ENCODE results near the gene ITGA2.

Gene ITGA2

GRCh38 chr5:53017383-53017782 lies 28.2 kb downstream of the ITGA2 start:
- no peaks in the 10 kb centered on the region for H3K79me1 ChIP-seq (ENCODE audit: low read length)
- no peak overlapping the region for H2BK12ac ChIP-seq (ENCODE audit: low read length)
- no peak overlapping the region for H3K4ac ChIP-seq (ENCODE audit: low read depth, low read length)
- no peaks in the 10 kb centered on the region for H3K4me1 ChIP-seq (ENCODE audit: control insufficient read depth in 1 of 2, insufficient read depth in 2 of 2, low read length in 2 of 2)
- no peaks in the 10 kb centered on the region for H3K9me3 ChIP-seq (ENCODE audit: insufficient read depth, low read depth, low read length)
- DNase-seq: no peak
- no peak overlapping the region for H2BK120ac ChIP-seq (ENCODE audit: insufficient read depth, low read length, poor library complexity)
- H3K27ac ChIP-seq (ENCODE audit: low read depth, low read length): no peak overlapping the region
- no peak overlapping the region for H2AK5ac ChIP-seq (ENCODE audit: low read length)
- H4K91ac ChIP-seq (ENCODE audit: low read depth, low read length): no peak overlapping the region
- H3K36me3 ChIP-seq (ENCODE audit: control insufficient read depth in 1 of 2, insufficient read depth in 2 of 2, low read length in 2 of 2): no peaks in the 10 kb centered on the region
- H3K79me2 ChIP-seq (ENCODE audit: control insufficient read depth, insufficient read depth, low read length, poor library complexity): no peaks in the 10 kb centered on the region
- peak overlapping the region; percentile 52 for H3K4me3 ChIP-seq (ENCODE audit: low read depth, low read length)
- no peak overlapping the region for H4K8ac ChIP-seq (ENCODE audit: low read depth, low read length)
- no peak overlapping the region for H3K23ac ChIP-seq (ENCODE audit: low read length)
- peak overlapping the region; percentile 14 for H3K9ac ChIP-seq (ENCODE audit: low read length)
- no peaks in the 10 kb centered on the region for H3K27me3 ChIP-seq (ENCODE audit: insufficient read depth, low read length)
- no peak overlapping the region for H3K18ac ChIP-seq (ENCODE audit: low read length)
- no peak overlapping the region for H3K14ac ChIP-seq (ENCODE audit: low read length)
- H4K12ac ChIP-seq (ENCODE audit: low read depth, low read length): no peak overlapping the region
- no peak overlapping the region for H3K4me2 ChIP-seq (ENCODE audit: low read length)
- WGBS (ENCODE audit: extremely low coverage, insufficient coverage, insufficient read length): no CpG with 5 or more reads among the region's 5 CpGs
- H2AFZ ChIP-seq (ENCODE audit: insufficient read depth, low read length, poor library complexity): no peak overlapping the region
- H2BK5ac ChIP-seq (ENCODE audit: low read depth, low read length, poor library complexity): no peak overlapping the region

GRCh38 chr5:53017794-53018391 lies 28.7 kb downstream of the ITGA2 start:
- Histone ChIP-seq H3K27me3 (ENCODE audit: insufficient read depth, low read length) (no peaks in the 10 kb centered on the region), H3K14ac (ENCODE audit: low read length) (no peak overlapping the region), H4K91ac (ENCODE audit: low read depth, low read length) (no peak overlapping the region), H2BK5ac (ENCODE audit: low read depth, low read length, poor library complexity) (no peak overlapping the region), H2BK12ac (ENCODE audit: low read length) (no peak overlapping the region), H3K4me3 (ENCODE audit: low read depth, low read length) (peak overlapping the region; percentile 52), H3K9ac (ENCODE audit: low read length) (peak overlapping the region; percentile 14), H3K9me3 (ENCODE audit: insufficient read depth, low read depth, low read length) (no peaks in the 10 kb centered on the region), H3K27ac (ENCODE audit: low read depth, low read length) (no peak overlapping the region), H2AFZ (ENCODE audit: insufficient read depth, low read length, poor library complexity) (no peak overlapping the region), H3K4ac (ENCODE audit: low read depth, low read length) (no peak overlapping the region), H3K79me1 (ENCODE audit: low read length) (no peaks in the 10 kb centered on the region), H3K36me3 (ENCODE audit: control insufficient read depth in 1 of 2, insufficient read depth in 2 of 2, low read length in 2 of 2) (no peaks in the 10 kb centered on the region), H2BK120ac (ENCODE audit: insufficient read depth, low read length, poor library complexity) (no peak overlapping the region), H3K4me1 (ENCODE audit: control insufficient read depth in 1 of 2, insufficient read depth in 2 of 2, low read length in 2 of 2) (no peaks in the 10 kb centered on the region), H3K23ac (ENCODE audit: low read length) (no peak overlapping the region), H4K12ac (ENCODE audit: low read depth, low read length) (no peak overlapping the region), H2AK5ac (ENCODE audit: low read length) (no peak overlapping the region), H3K4me2 (ENCODE audit: low read length) (no peak overlapping the region), H4K8ac (ENCODE audit: low read depth, low read length) (no peak overlapping the region), H3K79me2 (ENCODE audit: control insufficient read depth, insufficient read depth, low read length, poor library complexity) (no peaks in the 10 kb centered on the region), H3K18ac (ENCODE audit: low read length) (no peak overlapping the region)
- DNase-seq: no peak
- no CpG with 5 or more reads among the region's 10 CpGs for WGBS (ENCODE audit: extremely low coverage, insufficient coverage, insufficient read length)

GRCh38 chr5:53019320-53019719 lies 30.2 kb downstream of the ITGA2 start:
- H3K4me2 ChIP-seq (ENCODE audit: low read length): no peak overlapping the region
- no CpG with 5 or more reads among the region's 4 CpGs for WGBS (ENCODE audit: extremely low coverage, insufficient coverage, insufficient read length)
- no peak overlapping the region for H2AK5ac ChIP-seq (ENCODE audit: low read length)
- no peak overlapping the region for H4K8ac ChIP-seq (ENCODE audit: low read depth, low read length)
- no peak overlapping the region for H3K14ac ChIP-seq (ENCODE audit: low read length)
- no peaks in the 10 kb centered on the region for H3K27me3 ChIP-seq (ENCODE audit: insufficient read depth, low read length)
- no peak overlapping the region for H2BK5ac ChIP-seq (ENCODE audit: low read depth, low read length, poor library complexity)
- H3K36me3 ChIP-seq (ENCODE audit: control insufficient read depth in 1 of 2, insufficient read depth in 2 of 2, low read length in 2 of 2): no peaks in the 10 kb centered on the region
- no peaks in the 10 kb centered on the region for H3K79me2 ChIP-seq (ENCODE audit: control insufficient read depth, insufficient read depth, low read length, poor library complexity)
- H3K4ac ChIP-seq (ENCODE audit: low read depth, low read length): no peak overlapping the region
- H3K23ac ChIP-seq (ENCODE audit: low read length): no peak overlapping the region
- no peak overlapping the region for H4K91ac ChIP-seq (ENCODE audit: low read depth, low read length)
- H3K9me3 ChIP-seq (ENCODE audit: insufficient read depth, low read depth, low read length): no peaks in the 10 kb centered on the region
- no peak overlapping the region for H3K9ac ChIP-seq (ENCODE audit: low read length)
- H3K27ac ChIP-seq (ENCODE audit: low read depth, low read length): no peak overlapping the region
- no peak overlapping the region for H2BK120ac ChIP-seq (ENCODE audit: insufficient read depth, low read length, poor library complexity)
- H3K18ac ChIP-seq (ENCODE audit: low read length): no peak overlapping the region
- H2BK12ac ChIP-seq (ENCODE audit: low read length): no peak overlapping the region
- DNase-seq: peak; percentile 67 to 84
- H3K4me1 ChIP-seq (ENCODE audit: control insufficient read depth in 1 of 2, insufficient read depth in 2 of 2, low read length in 2 of 2): no peaks in the 10 kb centered on the region
- no peak overlapping the region for H4K12ac ChIP-seq (ENCODE audit: low read depth, low read length)
- H2AFZ ChIP-seq (ENCODE audit: insufficient read depth, low read length, poor library complexity): no peak overlapping the region
- H3K4me3 ChIP-seq (ENCODE audit: low read depth, low read length): no peak overlapping the region
- no peaks in the 10 kb centered on the region for H3K79me1 ChIP-seq (ENCODE audit: low read length)

GRCh38 chr5:53022930-53023511 lies 33.9 kb downstream of the ITGA2 start:
- no peak overlapping the region for H2BK5ac ChIP-seq (ENCODE audit: low read depth, low read length, poor library complexity)
- no peaks in the 10 kb centered on the region for H3K79me1 ChIP-seq (ENCODE audit: low read length)
- H3K4ac ChIP-seq (ENCODE audit: low read depth, low read length): no peak overlapping the region

More at GRCh38 chr5:53022930-53023511, 33.9 kb downstream of the ITGA2 start:
- Histone ChIP-seq H3K4me2 (ENCODE audit: low read length) (no peak overlapping the region), H2BK12ac (ENCODE audit: low read length) (no peak overlapping the region), H3K9ac (ENCODE audit: low read length) (no peak overlapping the region), H3K9me3 (ENCODE audit: insufficient read depth, low read depth, low read length) (no peaks in the 10 kb centered on the region), H4K8ac (ENCODE audit: low read depth, low read length) (no peak overlapping the region), H3K27ac (ENCODE audit: low read depth, low read length) (no peak overlapping the region), H3K23ac (ENCODE audit: low read length) (no peak overlapping the region), H3K4me3 (ENCODE audit: low read depth, low read length) (no peak overlapping the region), H3K18ac (ENCODE audit: low read length) (no peak overlapping the region), H4K12ac (ENCODE audit: low read depth, low read length) (no peak overlapping the region), H2AFZ (ENCODE audit: insufficient read depth, low read length, poor library complexity) (no peak overlapping the region), H4K91ac (ENCODE audit: low read depth, low read length) (no peak overlapping the region), H3K36me3 (ENCODE audit: control insufficient read depth in 1 of 2, insufficient read depth in 2 of 2, low read length in 2 of 2) (no peaks in the 10 kb centered on the region), H3K4me1 (ENCODE audit: control insufficient read depth in 1 of 2, insufficient read depth in 2 of 2, low read length in 2 of 2) (no peaks in the 10 kb centered on the region), H2BK120ac (ENCODE audit: insufficient read depth, low read length, poor library complexity) (no peak overlapping the region), H3K14ac (ENCODE audit: low read length) (no peak overlapping the region), H3K79me2 (ENCODE audit: control insufficient read depth, insufficient read depth, low read length, poor library complexity) (no peaks in the 10 kb centered on the region), H2AK5ac (ENCODE audit: low read length) (no peak overlapping the region), H3K27me3 (ENCODE audit: insufficient read depth, low read length) (no peaks in the 10 kb centered on the region)
- no peak for DNase-seq
- WGBS (ENCODE audit: extremely low coverage, insufficient coverage, insufficient read length): no CpG with 5 or more reads among the region's 6 CpGs
